Kidney epithelial cell (primary cell): ENCODE results near the gene RPS19BP1. TPM values are rescaled to one million over a fixed set of nuclear protein-coding genes. Genes with fewer than 3 reads are reported as not detected.

Source experiments
- DNase-seq: peaks from one replicate; pipeline ENCODE4 v3.0.0-alpha.2; 2010; ENCODE audit warnings: low read depth
- H3K27me3 ChIP-seq: 2 replicates; pipeline ENCODE4 v1.6.0; 2011; ENCODE audit warnings: low read length; ENCODE audit not compliant: control insufficient read depth, insufficient read depth
- H3K36me3 ChIP-seq: 2 replicates; pipeline ENCODE4 v1.5.1; 2011; ENCODE audit warnings: low read length; ENCODE audit not compliant: control insufficient read depth, insufficient read depth
- H3K4me3 ChIP-seq: 2 replicates; pipeline ENCODE4 v1.5.1; 2011; ENCODE audit warnings: low read depth, mild to moderate bottlenecking, control low read depth, low read length
- CTCF ChIP-seq: IDR thresholded peaks from 2 replicates; pipeline ENCODE4 v1.5.1; 2011; ENCODE audit warnings: mild to moderate bottlenecking, moderate library complexity, low read length, control low read depth, inconsistent platforms; ENCODE audit not compliant: insufficient read depth, poor library complexity, severe bottlenecking
- total RNA-seq: library from RNA; depleted of rRNA; stranded (reverse); fragments of >200 nt; gene quantifications from 2 replicates; pipeline ENCODE4 v1.2.3, GENCODE V29; 2015

The RPS19BP1 gene
- total RNA-seq, 1 donor from 2014 or later = 121 TPM

- DNase-seq = no peak
- H3K36me3 ChIP-seq = peaks cover 9% of the 10 kb centered on the region
- TF ChIP-seq CTCF = no peak
- peak within 1 kb of the TSS; percentile 98 for H3K4me3 ChIP-seq
- H3K27me3 ChIP-seq = no peaks in the 10 kb centered on the region
These were observed 12.1 kb downstream of the RPS19BP1 start, which contains the start of gene ATF4 for GRCh38 chr22:39520226-39521105. ATF4 (plus strand) TSS chr22:39520562; CDS start chr22:39521446, 884 bp downstream.

- peak; percentile 93 for DNase-seq
- H3K4me3 ChIP-seq = peak overlapping the region; percentile 98
- peak; percentile 37 for TF ChIP-seq CTCF
- H3K36me3 ChIP-seq = peaks cover 11% of the 10 kb centered on the region
- H3K27me3 ChIP-seq = no peaks in the 10 kb centered on the region
These were observed 12.8 kb downstream of the RPS19BP1 start for GRCh38 chr22:39519681-39520225.

GRCh38 chr22:39518996-39519680 lies 13.4 kb downstream of the RPS19BP1 start:
- no peak for DNase-seq

GRCh38 chr22:39518144-39518786 lies 14.3 kb downstream of the RPS19BP1 start:
- Histone ChIP-seq H3K4me3 (no peak overlapping the region), H3K36me3 (peaks cover 9% of the 10 kb centered on the region), H3K27me3 (no peaks in the 10 kb centered on the region)
- no peak for DNase-seq
- no peak for TF ChIP-seq CTCF

More at GRCh38 chr22:39518996-39519680, 13.4 kb downstream of the RPS19BP1 start:
- Histone ChIP-seq H3K36me3 (peaks cover 10% of the 10 kb centered on the region), H3K4me3 (peak overlapping the region; percentile 98), H3K27me3 (no peaks in the 10 kb centered on the region)
- no peak for TF ChIP-seq CTCF

GRCh38 chr22:39517470-39517869 lies 15.1 kb downstream of the RPS19BP1 start:
- no peaks in the 10 kb centered on the region for H3K27me3 ChIP-seq
- DNase-seq = no peak
- H3K36me3 ChIP-seq = peaks cover 5% of the 10 kb centered on the region
- no peak for TF ChIP-seq CTCF
- no peak overlapping the region for H3K4me3 ChIP-seq
